HG03139 (cell line): ENCODE results near the gene GID8.
A peak's percentile ranks its signal among the peaks of the same experiment; 100 is the strongest.

Experiments
- ATAC-seq: cut with Tn5 transposase; IDR thresholded peaks from one replicate; pipeline ENCODE4 v1.9.1; 2021; ENCODE audit not compliant: unreplicated experiment

The GID8 gene

DNA sequence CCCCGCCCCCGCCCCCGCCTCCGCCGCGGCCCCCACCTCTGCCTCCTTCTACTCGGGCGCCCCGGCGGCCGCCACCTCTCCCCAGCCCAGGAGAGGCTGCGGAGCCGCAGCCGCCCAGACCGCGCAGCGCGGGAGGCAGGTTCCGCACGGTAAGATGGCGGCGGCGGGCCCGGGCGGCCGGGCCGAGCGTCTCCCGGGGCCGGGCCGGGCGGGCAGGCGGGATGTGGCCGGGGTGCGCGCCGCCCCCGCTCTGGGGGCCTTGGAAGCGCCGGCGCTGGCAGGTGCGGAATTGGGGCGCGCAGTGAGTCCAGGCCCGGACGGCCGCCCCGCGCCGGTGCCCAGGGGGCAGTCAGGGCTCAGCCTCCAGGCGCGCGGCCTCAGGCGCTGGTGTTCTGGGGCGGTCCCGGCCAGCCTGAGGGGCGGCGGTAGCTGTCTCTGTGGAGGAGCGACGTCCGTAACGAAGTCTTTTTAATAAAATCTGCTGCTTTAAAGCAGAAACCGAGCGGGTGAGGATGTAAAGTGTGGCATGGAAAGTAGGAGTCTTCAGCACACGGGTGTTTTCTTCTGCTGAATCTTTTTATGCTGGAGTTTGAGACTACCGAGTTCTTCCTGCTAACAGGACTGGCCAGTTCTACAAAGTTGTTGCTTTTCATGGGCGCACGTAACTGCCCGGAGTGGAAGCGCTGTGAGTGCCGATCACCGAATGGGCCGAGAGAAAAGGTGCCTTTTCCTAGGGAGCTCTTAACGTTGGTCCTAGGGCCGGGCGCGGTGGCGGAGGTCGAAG lies at the start of gene GID8:
TSS of gene GID8 (plus strand) at position 43 of the 784 bp plus-strand sequence. CDS start 3,356 bp downstream, outside the sequence.
- peak; percentile 41 for ATAC-seq

DNA sequence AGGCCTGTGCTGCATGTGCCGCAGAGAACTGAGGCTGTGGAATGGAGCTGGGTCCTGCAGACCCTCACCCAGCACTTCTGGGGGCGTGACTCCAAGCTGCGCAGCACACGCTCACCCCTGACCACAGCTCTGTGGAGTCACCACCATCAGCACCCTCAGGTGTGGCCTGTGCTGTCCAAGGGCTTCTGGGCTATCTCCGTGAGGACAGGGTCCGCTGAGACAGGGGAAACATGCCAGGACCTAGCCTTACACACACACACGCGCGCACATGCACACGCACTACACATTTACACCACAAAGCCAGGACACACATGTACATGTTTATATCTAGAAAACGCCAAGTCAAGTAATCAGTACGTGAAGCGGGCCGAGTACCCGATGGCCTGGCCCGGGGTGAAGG lies 49.5 kb upstream of the GID8 start:
- no peak for ATAC-seq

GRCh38 chr20:62888910-62889309 lies 49.0 kb upstream of the GID8 start:
- no peak for ATAC-seq

GRCh38 chr20:62889411-62889810 lies 48.5 kb upstream of the GID8 start:
- ATAC-seq, result no peak

- ATAC-seq, result no peak
Measured at GRCh38 chr20:62889871-62890270, 48.1 kb upstream of the GID8 start.

DNA sequence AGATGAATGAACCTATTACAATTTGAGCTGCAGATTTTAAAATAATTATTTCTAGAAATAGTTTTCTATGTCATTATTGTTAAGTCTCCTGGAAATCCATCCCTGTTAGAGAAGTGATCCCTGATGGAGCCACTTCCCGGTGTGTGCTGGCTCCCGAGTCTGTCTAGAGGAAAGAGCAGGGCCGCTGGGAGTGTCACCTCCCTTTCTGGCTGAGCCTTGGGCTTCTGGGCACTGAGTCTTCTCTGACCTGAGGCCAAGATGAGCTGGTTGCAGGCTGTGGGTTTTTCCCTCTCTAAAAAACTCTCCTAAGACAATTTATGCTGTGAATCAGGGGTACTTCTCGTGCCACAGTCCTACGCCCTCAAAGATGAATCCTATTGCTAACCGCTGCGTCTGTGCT lies 47.5 kb upstream of the GID8 start:
- ATAC-seq, result no peak

DNA sequence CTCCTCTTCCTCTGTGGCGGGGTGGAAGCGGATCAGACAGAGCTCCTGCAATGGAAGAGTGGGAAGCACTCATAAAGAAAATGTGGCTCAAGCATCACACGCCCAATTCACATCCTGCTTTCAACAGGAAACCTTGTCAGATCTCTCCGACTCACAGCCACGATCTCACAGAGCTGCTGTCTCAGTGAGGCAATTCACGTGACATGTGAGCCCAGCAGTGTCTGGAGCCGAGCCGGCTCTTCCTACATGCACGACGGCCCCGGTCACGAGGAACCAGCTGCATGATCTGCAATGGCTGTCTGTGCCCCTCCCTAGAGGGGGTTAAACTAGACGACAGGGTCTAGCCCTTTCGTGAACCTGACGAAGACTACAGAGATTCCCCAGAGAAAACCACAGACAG lies 46.8 kb upstream of the GID8 start:
- ATAC-seq, result no peak

DNA sequence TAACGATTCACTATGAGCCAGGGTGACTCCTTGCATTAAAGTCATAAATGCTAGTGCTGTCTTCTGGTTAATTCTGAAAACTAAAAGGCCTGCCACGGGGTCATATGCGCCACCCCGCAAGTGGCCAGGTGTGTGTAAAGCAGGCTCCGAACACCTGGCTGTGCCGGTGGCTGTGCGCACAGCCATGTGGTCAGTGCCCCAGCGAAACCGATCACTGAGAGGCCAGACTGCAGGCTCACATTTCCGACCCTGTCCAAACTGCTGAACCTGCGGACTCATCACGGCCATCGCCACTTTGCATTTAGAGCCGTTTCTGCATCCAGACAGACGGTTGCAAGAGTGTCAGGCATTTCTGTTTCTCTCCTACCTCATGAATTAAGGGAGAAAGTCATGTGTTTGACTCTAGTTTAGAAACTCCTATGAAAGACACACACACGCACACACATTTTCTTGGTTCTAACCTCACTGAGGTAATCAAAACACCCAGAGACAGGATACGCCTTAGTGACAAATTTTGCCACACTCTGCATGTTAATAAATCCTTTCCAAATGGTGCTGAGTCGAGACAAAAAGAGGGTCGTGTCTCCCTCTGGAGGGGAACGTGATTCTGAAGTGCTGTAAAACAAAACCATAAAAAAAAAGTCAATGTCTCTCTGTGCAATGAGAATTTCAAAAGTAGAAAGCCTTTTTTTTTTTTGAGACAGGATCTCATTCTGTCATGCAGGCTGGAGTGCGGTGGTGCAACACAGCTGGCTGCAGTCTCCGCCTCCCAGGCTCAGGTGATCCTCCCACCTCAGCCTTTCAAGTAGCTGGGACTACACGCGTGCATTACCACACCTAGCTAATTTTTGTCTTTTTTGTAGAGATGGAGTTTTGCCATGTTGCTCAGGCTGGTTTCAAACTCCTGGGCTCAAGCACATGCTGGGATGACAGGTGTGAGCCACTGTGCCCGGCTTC lies 45.3 kb upstream of the GID8 start:
- no peak for ATAC-seq

- no peak for ATAC-seq
Measured at GRCh38 chr20:62893700-62894099, 44.2 kb upstream of the GID8 start.

GRCh38 chr20:62894261-62894660 lies 43.7 kb upstream of the GID8 start:
- no peak for ATAC-seq

GRCh38 chr20:62895539-62895938 lies 42.4 kb upstream of the GID8 start:
- ATAC-seq, result no peak

DNA sequence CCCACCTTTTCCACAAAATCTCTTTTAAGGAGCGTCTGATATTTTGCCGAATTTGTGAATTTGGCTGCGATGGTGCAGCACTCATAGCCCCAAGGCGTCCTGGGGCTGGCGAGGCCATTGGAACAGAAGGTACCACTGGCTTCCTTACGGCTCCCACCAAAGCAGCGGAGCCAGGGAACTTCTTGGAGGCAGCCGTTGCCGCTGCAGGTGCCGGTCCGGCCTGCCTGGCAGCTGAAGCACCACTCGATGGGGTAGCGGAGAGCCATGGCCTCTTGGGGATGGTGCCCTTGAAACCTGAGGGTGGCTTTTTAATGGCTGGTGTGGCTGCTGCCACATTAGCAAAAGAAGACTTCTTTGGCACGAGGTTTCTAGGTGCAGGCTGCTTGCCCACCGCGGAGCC lies 41.4 kb upstream of the GID8 start:
- no peak for ATAC-seq

DNA sequence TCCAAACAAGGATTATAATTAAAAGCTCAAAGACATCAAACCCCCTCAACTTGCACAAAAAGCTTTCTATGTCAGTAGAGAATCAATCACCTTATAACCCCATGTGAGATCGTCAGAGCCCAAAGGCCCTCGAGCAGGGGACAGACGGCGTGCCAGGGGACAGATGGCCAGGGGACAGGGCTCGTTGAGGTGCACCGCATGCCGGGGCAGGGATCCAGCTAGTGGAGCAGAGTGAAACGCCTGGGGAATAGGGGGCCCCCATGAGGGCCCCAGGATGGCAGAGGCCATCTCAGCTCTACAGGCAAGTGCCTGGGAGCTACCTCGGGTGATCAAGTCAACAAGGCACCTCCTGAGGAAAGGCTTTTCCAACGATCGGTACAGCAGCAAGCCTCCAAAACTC lies 40.3 kb upstream of the GID8 start:
- no peak for ATAC-seq

DNA sequence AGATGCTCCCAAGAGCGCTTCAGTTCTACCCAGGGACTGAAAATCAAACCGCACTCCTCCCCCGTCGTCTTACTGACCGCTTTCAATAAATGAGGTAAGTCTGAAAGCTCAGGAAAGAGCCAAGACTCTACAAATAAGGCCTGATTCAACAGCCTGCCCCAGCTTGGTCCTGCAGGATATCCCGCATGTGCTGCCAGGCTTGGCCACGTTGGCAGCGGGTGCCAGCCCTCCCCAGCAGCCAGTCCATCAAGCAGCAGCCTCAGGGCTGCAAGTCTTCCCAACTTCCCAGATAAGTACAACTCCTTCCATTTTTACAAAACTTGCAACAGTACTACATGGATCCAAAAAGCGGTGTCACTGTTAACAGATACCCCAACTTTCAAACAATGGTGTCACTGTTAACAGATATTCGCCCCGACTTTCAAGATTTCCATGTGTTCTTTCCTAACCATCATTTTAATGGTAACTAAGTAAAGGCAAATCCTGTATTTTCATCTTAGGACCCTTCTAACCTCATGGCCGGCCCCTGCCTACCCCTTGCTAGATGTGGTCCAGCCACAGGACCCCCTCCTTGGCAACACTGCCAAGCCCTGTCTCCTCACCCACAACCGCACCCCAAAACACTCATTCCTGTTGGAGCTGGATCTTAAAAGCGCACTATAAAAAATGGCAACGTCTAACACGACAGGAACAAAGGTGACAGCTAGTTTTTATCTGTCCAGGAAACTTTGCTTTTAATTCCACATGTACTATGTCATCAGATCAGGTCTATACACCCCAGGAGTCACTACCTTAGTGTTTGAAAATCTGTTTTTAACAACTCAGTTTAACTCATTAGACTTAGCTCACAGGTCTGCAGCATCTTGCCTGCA lies 39.6 kb upstream of the GID8 start:
- no peak for ATAC-seq

DNA sequence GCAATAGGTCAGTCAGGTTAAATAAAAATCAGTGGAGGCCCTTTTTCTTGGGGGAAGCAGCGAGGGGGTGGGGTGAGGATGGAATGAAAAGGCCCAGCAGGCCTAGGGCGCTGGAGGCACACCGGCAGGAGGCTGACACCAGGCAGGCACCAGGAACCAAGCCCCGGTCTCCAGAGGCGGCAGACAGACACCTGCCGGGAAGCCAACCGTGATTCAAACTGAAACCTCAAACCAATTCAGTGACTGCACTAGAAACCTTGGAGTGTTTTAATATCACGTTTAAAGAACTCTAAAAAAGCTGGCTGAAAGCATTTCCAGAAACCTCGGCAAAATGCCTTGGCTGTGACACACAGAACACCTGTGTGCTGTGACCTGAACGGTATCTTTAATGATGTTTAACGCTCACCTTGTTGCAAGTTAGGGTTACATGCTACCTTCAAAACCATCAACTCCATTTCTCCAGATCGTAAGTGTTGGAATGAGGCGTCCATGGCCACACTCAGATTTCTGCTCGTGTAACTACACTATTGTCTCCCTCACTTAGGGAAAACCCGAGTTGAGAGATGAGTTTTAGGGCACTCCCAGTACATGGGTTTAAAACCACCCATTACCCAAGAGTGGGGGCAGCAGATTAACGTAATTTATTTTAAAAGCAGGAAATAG lies 38.8 kb upstream of the GID8 start:
- ATAC-seq, result no peak

DNA sequence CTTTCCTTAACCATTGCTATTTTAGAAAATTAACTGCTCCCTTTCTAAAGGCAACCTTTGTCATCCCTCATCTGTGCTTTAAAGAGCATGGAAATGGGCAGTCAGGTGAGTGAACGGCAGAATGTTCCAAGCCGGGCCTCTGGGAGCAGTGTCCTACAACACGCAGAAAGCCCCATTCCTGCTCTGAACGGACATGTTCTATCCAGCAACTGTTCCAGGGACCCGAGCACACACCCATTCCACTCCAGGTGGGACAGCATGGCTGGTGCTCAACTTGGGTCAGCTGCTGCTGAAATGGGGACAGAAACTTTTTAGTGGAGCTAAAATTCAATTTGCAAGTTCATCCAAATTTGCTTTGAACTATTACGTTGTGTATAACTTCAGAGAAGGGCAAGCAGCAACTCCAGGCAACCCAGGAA lies 38.3 kb upstream of the GID8 start:
- ATAC-seq, result no peak

DNA sequence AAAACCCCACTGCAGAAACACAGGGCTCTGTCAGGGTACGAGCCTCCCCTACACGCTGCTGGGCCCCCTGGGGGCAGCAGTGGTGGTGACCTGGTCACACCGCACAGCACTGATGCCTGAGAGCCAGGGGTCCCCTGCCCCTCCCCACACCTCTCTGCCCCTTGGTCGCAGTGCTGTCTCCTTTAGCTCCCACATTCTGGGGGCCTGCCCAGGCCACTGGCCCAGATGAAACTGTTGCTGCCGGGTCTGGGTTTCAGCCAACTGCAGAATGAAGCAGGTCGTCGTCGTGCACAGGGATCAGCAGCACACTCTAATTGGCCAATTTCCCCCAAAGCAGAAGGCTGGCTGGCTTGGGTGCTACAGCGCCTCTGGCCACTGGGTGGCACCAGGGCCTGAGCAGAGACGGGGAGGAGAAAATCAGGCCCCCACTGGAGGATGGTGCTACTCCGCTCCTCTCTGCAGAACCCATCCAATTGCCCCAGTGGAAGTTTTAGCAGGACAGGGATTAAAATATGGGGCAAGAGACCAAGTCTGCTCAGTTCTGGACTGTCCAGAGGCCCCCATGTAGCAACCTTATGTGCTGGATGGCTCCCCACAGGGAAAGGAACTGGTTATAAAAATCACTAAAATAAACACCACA lies 37.8 kb upstream of the GID8 start:
- no peak for ATAC-seq

- no peak for ATAC-seq
Measured at GRCh38 chr20:62900692-62901584, 37.0 kb upstream of the GID8 start.

DNA sequence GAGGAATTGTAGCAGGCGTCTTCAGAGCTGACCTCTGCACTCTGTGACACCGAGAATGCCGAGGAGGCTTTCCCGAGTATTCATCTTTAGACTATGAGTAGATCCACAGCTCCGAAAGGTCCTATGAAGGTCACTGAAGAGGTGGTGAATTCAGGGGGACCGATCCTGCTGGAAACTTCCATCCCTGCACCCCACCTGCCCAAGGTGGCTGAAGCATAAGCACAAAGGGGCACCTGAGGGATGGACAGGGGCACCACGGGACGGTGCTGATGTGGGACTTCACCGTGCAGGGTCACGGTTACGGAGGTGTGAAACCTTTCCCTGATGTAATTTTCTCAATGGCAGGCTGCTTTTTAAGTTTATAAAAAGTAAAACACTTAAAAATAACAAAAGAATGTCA lies 36.1 kb upstream of the GID8 start:
- ATAC-seq, result no peak
